Fibroblast of the conjunctiva (primary cell): ENCODE results near the gene C19orf25.

Source experiments
- DNase-seq: peaks from one replicate; pipeline ENCODE4 v3.0.0-alpha.2; 2010; ENCODE audit warnings: low read depth

Gene C19orf25

DNA sequence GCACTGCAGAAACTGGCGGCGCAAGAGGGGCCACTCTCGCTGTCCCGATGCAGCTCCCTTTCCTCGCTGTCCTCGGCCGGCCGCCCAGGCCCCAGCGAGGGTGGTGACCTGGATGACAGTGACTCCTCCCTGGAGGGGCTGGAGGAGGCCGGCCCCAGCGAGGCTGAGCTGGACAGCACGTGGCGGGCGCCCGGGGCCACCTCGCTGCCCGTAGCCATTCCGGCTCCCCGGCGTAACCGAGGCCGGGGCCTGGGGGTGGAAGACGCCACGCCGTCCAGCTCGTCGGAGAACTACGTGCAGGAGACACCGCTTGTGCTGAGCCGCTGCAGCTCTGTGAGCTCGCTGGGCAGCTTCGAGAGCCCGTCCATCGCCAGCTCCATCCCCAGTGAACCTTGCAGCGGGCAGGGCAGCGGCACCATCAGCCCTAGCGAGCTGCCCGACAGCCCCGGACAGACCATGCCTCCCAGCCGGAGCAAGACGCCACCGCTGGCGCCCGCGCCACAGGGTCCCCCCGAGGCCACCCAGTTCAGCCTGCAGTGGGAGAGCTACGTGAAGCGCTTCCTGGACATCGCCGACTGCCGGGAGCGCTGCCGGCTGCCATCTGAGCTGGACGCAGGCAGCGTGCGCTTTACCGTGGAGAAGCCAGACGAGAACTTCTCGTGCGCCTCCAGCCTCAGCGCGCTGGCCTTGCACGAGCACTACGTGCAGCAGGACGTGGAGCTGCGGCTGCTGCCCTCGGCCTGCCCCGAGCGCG lies 12.4 kb downstream of the C19orf25 start:
- DNase-seq, result no peak

DNA sequence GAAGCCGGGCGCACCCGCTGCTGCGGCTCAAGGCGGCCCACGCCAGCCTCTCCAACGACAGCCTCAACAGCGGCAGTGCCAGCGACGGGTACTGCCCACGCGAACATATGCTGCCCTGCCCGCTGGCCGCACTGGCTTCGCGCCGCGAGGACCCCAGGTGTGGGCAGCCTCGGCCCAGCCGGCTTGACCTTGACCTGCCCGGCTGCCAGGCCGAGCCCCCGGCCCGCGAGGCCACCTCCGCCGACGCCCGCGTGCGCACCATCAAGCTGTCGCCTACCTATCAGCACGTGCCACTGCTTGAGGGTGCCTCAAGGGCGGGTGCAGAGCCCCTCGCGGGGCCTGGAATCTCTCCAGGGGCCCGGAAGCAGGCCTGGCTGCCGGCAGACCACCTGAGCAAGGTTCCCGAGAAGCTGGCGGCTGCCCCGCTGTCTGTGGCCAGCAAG lies 13.0 kb downstream of the C19orf25 start:
- DNase-seq, result no peak

DNA sequence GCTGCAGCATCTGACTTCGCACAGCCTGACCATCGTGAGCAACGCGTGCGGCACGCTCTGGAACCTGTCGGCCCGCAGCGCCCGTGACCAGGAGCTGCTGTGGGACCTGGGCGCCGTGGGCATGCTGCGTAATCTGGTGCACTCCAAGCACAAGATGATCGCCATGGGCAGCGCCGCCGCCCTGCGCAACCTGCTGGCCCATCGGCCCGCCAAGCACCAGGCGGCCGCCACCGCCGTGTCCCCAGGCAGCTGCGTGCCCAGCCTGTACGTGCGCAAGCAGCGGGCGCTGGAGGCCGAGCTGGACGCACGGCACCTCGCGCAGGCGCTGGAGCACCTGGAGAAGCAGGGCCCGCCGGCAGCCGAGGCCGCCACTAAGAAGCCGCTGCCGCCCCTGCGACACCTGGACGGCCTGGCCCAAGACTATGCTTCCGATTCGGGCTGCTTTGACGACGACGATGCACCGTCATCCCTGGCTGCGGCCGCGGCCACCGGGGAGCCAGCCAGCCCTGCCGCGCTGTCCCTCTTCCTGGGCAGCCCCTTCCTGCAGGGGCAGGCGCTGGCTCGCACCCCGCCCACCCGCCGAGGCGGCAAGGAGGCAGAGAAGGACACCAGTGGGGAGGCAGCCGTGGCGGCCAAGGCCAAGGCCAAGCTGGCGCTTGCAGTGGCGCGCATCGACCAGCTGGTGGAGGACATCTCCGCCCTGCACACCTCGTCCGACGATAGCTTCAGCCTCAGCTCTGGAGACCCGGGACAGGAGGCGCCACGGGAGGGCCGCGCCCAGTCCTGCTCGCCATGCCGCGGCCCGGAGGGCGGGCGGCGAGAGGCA lies 13.6 kb downstream of the C19orf25 start:
- no peak for DNase-seq

DNA sequence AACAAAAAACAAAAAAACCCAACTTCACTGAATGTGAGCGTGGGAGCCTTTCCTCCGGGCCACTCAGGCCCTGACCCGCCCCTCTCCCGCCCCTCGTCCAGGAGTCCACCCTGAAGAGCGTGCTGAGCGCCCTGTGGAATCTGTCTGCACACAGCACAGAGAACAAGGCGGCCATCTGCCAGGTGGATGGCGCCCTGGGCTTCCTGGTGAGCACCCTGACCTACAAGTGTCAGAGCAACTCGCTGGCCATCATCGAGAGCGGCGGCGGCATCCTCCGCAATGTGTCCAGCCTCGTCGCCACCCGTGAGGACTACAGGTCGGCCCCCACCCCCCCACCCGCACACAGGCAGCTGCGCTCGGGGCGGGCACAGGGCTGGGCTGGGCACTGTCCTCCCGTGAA lies 17.2 kb downstream of the C19orf25 start:
- DNase-seq, result no peak

DNA sequence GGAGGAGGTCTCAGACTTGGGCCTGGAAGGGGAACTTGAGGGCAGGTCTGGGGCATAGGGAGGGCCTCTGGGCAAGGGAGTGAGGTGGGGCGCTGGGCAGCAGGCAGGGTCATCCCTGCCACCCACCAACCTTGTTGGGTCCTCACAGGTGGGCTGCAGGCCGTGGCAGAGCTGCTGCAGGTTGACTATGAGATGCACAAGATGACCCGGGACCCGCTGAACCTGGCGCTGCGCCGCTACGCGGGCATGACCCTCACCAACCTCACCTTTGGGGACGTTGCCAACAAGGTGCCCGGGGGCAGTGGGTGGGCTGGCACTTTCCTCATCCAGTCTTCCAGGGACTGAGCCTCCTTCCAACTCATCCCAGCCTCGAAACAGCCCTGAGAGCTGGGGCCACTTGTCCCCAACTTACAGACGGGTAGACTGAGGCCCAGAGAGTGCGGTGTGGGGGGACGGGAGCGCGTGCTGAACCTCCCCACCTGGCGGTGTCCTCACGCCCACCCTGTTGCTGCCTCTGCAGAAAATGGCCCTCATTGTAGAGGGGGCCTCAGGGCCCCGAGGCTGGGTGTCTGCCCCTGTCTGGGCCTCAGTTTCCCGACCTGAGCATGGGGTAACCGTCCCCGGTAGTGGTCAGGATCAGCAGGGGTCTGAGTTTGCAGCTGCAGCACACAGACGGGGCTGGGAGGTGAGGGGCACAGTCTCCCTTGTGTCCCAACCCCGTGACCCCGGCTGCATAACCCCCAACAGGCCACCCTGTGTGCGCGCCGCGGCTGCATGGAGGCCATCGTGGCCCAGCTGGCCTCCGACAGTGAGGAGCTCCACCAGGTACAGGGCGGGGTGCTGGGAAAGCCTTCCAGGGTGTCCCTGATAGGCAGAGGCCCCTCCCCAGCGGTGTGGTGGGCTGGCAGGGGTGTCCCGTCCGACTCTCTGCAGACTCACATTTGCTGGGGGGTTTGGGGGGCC lies 18.7 kb downstream of the C19orf25 start:
- DNase-seq, result no peak

DNA sequence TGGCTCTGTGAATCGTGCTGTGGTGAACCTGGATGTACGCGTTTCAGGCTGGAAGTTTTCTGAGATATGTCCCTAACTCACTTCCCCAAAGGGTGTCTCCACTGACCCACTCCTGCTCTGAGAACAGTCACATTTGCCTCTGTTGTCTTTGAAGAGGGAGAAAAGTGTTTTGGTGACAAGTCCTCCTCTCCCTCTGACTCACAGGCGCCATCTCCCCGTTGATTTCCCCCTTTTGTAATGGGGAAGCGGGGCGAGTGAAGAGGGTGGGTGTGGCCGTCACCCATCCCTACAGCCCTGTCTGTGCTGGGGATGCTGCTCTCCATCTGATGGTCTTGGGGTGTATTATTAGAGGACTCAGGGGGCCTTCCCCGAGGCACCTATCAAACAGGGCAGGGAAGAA lies 19.5 kb downstream of the C19orf25 start:
- no peak for DNase-seq

DNA sequence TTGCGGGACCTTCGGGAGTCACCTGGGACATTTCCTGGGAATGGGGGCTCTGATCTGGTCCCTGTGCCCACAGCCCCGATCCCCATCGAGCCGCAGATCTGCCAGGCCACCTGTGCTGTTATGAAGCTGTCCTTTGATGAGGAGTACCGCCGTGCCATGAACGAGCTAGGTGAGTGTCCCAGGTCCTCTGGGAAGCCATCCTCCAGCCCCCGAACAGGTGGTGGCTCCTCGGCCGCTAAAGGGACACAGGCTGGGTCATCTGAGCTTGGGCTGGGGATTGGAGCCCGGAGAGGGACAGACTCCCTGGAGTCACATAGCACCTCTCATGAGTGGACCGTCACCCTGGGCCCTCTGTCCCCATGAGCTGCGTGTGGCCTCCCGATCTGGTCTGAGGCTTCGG lies 21.1 kb downstream of the C19orf25 start:
- DNase-seq, result no peak

DNA sequence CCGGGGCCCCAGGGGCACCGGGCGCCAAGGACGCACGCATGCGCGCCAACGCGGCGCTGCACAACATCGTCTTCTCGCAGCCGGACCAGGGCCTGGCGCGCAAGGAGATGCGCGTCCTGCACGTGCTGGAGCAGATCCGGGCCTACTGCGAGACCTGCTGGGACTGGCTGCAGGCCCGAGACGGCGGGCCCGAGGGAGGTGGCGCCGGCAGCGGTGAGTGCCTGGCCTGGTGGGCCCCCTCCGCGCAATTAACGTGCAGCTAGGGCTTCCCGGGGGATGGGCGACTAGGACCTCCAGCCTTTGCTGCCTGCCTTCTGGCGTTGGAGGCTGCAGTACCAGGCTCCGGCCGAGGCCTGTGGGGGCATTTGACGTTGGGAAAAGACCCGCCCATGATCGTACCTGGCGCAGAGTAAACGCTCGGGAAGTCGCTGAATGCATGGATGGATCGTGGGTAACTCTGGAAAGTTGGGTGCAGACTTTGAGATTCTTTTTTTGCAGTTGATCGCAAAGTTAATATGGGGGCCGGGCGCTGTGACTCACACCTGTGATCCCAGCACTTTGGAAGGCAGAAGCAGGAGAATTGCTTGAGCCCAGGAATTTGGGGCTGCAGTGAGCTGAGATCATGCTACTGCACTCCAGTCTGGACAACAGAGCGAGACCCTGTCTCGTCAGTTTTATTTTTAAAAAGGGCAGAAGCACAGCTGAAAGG lies 21.8 kb downstream of the C19orf25 start:
- no peak for DNase-seq

DNA sequence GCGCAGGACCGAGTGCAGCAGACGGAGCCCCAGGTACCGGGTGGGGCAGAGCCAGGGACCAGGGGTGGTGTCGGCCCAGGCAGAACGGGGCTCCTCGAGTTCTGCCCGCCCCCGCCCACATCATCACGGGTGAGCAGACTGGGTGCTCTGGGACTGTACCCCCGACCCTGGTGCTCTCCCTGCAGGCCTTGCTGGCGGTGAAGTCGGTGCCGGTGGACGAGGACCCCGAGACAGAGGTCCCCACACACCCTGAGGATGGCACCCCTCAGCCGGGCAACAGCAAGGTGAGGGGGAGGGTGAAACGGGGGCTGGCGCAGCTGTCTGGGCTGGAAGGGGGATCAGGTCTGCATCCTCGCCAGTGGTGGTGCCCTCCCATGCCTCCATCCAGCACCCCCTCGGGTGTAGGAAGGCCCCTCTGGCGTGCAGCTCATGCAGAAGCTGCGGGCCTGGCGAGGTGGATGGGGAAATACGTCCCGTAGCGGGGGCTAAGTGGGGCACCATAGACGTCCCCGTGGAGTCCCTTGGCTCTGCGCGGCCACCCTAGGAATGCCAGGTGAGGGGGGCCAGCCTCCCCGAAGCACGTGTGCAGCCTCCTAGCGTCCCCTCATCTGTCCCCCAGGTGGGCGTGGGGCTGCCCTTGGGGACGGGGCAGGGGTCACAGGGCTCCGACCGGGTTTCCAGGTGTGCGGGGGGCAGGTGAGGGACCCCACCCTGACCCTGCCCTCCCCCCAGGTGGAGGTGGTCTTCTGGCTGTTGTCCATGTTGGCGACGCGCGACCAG lies 22.7 kb downstream of the C19orf25 start:
- no peak for DNase-seq

DNA sequence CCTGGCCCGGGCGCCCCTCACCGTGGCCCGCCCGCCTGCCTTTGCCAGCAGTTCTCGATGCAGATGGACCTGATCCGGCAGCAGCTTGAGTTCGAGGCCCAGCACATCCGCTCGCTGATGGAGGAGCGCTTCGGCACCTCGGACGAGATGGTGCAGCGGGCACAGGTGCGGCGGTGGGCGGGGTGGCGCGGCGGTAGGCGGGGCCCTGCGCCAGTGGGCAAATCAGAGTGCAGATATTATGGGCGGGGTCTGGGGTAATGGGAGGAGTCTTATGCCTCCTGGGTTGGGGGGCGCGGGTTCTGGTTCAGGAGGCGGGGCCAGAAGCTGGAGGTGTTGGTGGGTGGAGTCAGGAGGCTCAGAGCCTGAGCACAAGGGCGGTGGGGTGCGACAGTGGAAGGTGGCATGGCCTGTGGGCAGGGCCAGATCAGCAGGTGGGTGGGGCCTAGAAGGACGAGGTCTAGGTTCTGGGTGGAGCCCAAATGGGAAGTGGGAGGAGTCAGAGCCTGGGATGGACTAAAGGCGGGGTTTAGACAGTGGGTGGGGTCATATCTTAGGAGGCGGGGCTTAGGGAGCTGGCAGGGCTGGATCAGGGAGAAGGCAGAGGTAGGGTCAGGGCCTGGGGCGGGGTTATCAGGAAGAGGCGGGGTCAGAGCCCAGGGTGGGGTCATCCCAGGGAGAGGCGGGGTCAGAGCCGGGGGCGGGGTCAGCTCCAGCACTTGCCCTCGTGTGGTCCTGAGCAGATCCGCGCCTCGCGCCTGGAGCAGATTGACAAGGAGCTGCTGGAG lies 23.5 kb downstream of the C19orf25 start:
- no peak for DNase-seq

DNA sequence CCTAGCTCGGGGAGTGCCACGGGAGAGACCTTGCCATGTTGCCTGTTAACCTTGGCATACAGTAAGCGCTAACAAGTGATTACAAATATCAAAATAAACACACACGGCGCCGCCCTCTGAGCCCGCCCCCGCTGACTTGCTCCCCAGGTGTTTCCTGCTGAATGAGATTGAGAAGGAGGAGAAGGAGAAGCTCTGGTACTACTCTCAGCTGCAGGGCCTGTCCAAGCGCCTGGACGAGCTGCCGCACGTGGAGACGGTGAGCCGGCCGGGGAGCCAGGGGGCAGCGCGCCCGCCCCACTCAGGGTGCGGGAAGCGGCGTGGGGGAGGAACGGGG lies 24.0 kb downstream of the C19orf25 start:
- DNase-seq, result no peak

DNA sequence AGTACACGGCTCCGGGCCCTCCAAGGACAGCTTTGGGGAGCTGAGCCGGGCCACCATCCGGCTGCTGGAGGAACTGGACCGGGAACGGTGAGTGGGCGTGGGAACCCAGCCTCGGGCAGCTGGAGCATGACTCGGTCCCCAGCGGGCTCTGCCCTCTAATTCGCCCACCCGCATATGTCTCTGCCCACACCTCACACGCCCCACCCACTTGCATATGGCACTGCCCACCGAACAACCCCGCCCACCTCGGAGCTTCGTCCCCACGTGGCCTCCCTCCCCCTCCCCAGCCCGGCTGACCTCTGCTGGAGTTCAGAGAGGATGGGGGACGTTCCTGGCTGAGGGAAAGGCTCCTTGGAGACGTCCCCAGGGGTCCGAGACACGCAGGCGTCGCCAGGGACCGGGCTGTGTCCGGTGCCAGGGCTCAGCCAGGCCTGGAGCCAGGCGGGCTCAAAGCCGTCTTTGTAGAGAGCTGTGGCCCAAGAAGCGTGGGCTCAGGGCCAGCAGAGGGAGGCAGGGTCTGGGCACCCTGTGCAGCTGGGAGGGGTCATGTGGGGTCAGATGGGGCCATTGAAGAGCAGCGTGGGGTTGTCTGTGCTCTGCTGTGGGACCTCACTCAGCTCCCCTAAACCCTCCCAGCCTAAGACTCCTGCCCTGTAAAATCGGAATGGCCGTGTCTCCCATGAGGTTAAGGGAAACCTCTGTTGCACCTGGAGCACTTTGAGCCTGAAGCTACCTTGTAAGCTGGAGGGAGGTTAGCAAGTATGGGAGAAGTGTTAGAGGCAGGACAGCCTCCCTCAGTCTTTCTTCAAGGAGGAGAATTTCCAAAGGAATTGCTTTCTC lies 25.3 kb downstream of the C19orf25 start:
- no peak for DNase-seq

DNA sequence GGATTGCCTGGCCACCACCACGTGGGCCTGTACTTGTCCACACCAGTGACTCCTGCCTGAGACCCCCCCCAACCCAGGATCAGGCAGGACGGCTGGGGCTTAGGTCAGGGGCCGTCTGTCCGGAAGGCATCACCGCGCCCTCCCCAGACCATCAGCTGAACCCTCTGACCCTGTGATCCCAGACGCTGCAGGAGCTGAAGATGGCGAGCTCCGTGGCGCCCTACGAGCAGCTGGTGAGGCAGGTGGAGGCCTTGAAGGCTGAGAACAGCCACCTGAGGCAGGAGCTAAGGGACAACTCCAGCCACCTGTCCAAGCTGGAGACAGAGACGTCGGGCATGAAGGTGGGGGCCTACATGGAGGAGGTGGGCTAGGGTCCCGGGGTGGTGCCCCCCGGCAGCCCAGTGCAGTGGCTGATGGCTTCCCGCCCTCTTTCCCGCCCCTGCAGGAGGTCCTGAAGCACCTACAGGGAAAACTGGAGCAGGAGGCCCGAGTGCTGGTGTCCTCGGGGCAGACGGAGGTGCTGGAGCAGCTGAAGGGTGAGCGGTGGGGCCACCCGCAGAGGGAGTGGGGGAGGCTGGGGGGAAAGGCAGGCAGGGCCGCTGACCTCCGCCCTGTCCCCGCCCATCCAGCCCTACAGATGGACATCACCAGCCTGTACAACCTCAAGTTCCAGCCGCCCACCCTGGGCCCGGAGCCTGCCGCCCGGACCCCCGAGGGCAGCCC lies 26.1 kb downstream of the C19orf25 start:
- DNase-seq, result no peak

DNA sequence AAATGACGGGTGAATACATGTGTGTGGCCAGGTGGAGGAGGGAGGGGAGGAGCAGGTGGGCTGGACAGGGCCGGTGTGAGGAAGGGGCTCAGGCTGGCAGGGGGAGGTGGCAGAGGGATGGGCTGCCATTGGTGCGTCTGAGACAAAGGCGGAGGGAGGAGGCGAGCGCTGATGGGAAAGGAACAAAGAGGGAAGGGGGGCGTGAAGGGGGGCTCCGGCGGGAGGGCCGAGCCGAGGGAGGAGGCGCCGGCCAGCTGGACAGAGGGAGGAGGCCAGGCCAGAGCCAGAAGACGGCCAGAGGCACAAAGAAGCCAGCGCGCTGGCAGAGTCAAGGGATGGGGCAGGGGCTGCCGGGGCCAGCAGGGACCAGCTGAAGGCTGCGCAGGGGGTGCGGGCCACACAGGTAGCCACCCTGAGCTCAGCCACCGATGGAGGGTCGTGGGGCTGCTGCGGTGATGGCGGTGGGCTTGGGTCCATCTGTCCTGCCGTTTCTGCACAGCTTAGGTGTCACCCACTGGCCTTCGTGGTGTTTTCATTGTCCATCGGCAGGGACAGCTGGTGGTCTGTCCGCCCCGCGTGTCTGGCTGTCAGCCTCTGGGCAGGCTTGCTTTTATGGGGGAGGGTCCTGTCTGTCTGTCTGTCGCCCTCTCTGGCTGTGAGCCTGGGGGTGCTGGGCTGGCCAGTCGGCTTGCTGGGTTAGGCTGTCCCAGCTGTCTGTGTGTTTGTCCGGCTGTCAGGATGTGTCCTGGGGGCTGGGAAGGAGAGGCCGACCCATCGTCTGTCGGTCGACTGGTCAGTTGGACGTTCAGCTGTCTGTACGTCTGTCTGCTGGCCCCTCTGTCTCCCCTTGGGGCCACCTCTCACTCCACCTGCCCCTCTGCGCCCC lies 26.9 kb downstream of the C19orf25 start:
- DNase-seq, result no peak

DNA sequence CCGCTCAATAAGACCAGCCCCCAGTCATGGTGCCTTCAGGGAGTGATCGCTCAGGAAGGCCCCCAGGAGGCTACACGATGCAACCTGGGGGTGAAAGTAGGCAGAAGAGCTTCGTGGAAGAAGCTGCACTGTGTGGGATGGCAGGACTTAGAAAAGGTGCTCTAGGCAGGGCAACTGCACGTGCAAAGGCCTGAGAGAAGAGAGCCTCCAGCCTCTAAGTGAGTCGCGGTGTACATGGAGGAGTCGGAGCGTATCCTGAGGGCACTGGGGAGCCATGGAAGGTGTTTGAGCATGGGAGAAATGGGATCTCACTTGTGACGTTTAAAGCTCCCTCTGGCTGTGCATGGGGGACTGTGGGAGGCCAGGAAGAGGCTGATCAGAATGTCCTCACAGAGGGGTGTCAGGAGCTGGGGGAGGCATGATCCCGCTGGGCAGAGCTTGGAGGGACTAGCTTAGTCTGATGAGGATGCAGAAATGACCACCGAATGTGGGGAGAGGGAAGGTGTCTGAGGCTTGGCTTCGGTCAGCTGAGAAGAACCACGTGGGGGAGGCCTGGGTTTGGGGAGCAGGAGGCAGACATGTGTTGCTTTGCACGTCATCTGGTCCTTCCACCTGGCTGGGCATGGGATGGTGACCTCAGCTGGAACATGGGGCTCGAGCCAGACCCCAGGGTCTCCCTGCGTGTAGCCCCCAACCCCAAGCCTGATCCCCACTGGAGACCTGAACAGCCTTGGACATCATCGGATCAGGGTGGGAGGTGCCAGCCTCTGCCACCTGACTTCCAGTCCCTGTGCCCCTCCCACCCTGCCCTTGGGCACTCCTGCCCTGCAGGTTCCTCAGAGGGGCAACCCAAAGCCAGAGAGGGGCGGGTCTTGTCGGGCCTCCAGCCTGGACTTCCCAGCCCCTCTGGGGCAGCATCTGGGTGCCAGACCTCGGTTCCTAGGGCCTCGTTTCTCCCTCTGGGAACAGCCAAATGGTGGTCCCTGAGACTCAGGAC lies 28.0 kb downstream of the C19orf25 start:
- no peak for DNase-seq
